SK-N-SH (cell line): ENCODE results near the gene PAWR.

Experiments
- EZH2phosphoT487 ChIP-seq: fragments of 200-600 bp; sonication (generic); IDR thresholded peaks from 2 replicates; pipeline ENCODE4 v1.6.1; 2017; ENCODE audit warnings: low read depth, mixed run types, mild to moderate bottlenecking, antibody characterized with exemption, moderate library complexity, borderline replicate concordance
- GABPA ChIP-seq: IDR thresholded peaks from 2 replicates; pipeline ENCODE4 v1.4.0; 2012; ENCODE audit warnings: low read depth, mild to moderate bottlenecking
- POLR2AphosphoS5 ChIP-seq: IDR thresholded peaks from 2 replicates; pipeline ENCODE4 v1.6.1; 2012; ENCODE audit warnings: low read depth, low read length
- TAF1 ChIP-seq: IDR thresholded peaks from 2 replicates; pipeline ENCODE4 v1.6.1; 2012; ENCODE audit warnings: low read depth, mild to moderate bottlenecking, low read length, moderate library complexity, borderline replicate concordance
- TEAD4 ChIP-seq: IDR thresholded peaks from 2 replicates; pipeline ENCODE4 v1.4.0; 2012; ENCODE audit warnings: mild to moderate bottlenecking, borderline replicate concordance; ENCODE audit not compliant: insufficient read depth
- TF ChIP-seq, protein P1 (sequence below): fragments of 200-600 bp; sonication (generic); IDR thresholded peaks from 2 replicates; pipeline ENCODE4 v1.6.1; 2017; ENCODE audit warnings: antibody characterized with exemption, mild to moderate bottlenecking, moderate library complexity
- TF ChIP-seq, protein P2 (sequence below): IDR thresholded peaks from 2 replicates; pipeline ENCODE4 v1.4.0; 2012; ENCODE audit warnings: low read depth, borderline replicate concordance

DNA sequence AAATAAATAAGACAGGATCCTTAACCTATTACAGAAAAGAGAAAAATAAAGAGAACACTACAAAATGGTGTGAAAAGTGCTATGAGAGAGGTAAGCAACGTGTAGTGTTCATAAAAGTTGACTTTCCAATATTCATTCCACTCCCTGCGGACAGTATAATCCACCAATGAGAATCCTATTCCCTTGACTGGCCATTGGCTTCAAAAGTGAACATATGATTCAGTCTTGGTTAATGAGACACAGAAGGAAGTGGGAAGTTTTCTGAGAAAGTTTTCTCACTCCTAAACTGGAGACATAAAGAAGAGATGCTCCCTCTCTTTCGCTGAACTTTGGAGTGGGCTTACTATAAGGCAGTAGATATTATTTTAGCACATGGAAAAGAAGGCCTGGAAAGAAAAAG, 153.1 kb downstream of the PAWR start:
- TF ChIP-seq, protein P1, sequence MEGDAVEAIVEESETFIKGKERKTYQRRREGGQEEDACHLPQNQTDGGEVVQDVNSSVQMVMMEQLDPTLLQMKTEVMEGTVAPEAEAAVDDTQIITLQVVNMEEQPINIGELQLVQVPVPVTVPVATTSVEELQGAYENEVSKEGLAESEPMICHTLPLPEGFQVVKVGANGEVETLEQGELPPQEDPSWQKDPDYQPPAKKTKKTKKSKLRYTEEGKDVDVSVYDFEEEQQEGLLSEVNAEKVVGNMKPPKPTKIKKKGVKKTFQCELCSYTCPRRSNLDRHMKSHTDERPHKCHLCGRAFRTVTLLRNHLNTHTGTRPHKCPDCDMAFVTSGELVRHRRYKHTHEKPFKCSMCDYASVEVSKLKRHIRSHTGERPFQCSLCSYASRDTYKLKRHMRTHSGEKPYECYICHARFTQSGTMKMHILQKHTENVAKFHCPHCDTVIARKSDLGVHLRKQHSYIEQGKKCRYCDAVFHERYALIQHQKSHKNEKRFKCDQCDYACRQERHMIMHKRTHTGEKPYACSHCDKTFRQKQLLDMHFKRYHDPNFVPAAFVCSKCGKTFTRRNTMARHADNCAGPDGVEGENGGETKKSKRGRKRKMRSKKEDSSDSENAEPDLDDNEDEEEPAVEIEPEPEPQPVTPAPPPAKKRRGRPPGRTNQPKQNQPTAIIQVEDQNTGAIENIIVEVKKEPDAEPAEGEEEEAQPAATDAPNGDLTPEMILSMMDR: no peak
- no peak for TF ChIP-seq EZH2phosphoT487
- no peak for TF ChIP-seq GABPA
- TF ChIP-seq, protein P2, sequence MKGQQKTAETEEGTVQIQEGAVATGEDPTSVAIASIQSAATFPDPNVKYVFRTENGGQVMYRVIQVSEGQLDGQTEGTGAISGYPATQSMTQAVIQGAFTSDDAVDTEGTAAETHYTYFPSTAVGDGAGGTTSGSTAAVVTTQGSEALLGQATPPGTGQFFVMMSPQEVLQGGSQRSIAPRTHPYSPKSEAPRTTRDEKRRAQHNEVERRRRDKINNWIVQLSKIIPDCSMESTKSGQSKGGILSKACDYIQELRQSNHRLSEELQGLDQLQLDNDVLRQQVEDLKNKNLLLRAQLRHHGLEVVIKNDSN: no peak
- TF ChIP-seq TAF1: no peak
- TF ChIP-seq POLR2AphosphoS5: no peak
- TF ChIP-seq TEAD4: no peak
